GM12872 (cell line): ENCODE measurements around the gene PDGFA.

Experiments used
- TF ChIP-seq, protein P1 (sequence below): IDR thresholded peaks from 3 replicates; pipeline ENCODE4 v1.5.1; 2011; ENCODE audit warnings: low read depth, mild to moderate bottlenecking, low read length, moderate library complexity; ENCODE audit not compliant: insufficient read depth

The PDGFA gene

DNA sequence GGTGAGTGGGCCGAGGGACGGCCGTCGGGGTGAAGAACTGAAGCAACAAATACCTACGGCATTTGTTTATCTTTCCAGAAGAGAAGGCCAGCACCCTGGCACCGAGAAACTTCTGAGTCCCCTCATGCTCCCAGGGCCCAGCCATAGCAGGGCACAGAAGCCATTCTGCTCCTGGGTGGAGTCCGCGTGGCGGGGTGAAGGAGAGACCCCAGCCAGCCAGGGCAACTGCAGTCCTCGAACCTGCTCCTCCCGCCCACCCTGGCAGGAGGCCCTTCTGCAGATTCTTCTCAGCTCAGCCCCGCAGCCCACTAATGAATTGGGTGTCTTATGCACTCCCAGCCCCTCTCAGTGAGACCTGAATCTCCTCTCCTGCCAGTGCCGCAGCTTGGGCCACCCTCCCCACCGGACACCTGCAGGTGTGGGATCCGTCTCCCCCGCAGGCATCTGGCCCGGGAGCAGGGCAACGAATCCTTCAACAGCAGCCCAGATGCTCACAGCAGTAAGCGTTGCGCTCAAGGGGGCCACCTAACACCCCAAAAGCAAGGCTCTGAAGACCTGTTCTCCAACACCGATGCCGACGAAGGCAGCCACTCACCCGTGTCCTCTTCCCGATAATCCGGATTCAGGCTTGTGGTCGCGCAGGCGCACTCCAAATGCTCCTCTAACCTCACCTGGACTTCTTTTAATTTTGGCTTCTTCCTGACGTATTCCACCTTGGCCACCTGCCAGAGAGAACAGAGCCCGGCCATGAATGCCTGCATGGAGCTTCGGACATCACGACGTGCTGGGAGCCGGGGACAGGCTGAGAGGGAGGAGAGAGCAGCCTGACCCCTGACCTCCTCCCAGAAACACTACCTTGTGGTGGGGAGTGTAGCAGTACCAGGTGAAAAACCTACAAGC lies 18.9 kb downstream of the PDGFA start:
- TF ChIP-seq, protein P1, sequence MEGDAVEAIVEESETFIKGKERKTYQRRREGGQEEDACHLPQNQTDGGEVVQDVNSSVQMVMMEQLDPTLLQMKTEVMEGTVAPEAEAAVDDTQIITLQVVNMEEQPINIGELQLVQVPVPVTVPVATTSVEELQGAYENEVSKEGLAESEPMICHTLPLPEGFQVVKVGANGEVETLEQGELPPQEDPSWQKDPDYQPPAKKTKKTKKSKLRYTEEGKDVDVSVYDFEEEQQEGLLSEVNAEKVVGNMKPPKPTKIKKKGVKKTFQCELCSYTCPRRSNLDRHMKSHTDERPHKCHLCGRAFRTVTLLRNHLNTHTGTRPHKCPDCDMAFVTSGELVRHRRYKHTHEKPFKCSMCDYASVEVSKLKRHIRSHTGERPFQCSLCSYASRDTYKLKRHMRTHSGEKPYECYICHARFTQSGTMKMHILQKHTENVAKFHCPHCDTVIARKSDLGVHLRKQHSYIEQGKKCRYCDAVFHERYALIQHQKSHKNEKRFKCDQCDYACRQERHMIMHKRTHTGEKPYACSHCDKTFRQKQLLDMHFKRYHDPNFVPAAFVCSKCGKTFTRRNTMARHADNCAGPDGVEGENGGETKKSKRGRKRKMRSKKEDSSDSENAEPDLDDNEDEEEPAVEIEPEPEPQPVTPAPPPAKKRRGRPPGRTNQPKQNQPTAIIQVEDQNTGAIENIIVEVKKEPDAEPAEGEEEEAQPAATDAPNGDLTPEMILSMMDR: no peak

DNA sequence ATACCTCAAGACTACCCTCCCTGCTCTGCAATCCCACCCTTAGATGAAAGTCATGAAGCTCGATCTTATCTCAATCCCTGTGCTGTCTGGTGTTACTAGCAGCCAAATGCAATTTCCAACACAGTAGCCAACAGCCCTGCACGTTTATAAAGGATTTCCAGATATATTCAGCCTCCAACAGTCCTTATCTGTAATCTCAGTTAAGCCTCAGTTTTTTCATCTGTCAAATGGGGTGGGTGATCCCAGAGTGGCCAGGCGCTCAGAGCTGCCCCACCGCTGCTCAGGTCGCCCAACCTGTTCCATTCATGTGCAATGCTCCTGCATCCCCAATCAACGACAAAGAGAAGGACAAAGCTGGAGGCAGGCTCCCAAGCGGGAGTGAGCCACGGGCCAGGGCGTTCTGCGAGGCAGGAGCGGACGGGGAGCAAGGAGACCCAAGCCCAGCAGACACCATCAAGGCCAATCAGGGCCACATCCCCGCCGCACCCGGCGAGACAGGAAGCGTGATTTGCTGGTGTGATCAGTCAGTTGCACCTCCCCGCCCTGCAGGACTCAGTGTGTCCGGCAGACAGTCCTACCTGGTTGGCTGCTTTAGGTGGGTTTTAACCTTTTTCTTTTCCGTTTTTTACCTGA lies 19.7 kb downstream of the PDGFA start:
- TF ChIP-seq, protein P1: no peak

DNA sequence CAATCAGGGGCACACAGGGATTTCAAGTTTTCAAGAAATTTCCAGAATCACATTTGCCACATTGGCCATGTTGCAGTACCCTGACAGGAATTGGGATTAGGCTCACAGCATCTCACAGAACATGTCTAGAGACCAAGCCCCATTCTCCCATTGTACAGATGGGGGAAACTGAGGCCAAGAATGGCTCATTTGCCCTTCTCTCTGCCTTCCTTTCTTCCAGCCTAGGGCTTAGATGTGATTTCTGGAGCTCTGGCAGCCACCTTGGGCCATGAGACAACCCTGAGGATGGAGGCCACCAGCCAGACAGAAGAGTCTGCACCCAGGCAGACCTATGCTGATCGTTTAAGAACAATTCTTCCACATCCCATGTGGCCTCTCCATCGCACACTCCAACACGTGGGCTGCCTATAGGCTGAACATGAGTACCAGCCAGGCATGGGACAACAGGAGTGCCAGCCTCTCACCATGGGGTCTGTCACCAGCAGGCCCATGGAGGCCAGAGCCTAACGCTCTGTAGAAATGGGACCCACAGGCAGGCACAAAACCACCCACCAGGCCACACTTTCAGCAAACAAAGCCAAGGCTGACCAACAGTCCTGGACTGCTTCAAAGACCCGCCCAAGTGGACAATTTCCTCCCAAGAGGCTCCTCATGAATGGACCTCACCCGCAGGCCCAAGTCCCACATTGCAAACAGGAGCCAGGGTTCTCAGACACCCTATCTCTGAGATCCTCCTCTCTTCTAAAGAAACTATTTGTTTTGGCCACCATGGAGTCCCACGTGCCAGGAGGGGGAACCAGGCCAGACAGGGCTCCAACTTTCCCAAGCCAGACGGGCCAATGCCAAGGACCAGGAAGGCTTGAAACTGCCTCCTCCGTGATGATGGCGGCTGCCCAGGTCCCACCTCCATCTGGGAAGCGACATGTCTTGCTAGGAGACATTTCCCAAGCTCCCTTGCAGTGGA lies 20.7 kb downstream of the PDGFA start:
- TF ChIP-seq, protein P1: no peak

DNA sequence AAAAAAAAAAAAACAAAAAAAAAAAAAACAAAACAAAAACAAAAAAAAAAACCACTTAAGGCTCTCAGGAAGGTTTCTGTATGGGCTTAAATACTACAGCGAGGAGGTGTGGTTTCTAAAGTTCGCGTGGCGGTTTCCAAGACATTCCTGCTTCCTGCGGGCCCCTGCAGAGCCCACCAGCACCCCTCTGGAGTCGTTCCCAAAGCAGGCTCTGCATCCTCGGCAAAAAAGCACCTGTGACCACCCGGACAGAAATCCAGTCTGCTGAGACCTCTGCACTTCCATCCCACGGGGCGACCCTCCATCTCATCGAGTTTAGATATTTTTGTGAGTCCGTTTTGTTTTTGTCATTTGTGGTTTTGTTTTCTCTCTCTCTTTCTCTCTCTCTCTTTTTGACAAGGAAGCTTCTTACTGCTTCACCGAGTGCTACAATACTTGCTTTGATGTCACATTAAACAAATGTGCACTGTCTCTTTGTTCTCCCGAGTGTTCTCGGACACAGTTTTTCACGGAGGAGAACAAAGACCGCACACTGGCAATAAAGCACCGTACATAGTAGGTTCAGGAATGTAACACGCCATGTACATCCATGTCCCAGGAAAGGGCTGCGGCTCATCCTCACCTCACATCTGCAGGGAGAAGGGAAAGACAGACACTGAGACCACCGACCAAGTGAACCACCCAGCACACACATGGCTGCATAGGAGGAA lies 21.5 kb downstream of the PDGFA start:
- TF ChIP-seq, protein P1: no peak

DNA sequence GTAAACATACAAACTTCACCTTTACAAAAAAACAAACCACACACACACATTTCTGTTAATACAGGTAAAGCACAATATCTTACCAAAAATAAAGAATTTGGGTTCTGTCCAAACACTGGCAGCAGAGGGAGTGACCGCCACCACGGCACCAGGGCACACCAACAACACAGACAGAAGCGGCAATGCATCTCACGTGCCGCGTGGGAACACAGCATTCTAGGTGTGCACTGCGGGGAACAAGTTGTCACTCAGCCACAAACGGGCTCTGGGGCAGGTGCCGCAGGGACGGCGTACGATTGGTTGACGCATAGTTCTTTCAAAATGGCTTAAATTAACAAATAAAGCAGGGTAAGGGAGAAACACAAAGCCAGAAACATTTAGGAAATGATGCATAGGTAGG lies 22.3 kb downstream of the PDGFA start:
- TF ChIP-seq, protein P1: no peak

DNA sequence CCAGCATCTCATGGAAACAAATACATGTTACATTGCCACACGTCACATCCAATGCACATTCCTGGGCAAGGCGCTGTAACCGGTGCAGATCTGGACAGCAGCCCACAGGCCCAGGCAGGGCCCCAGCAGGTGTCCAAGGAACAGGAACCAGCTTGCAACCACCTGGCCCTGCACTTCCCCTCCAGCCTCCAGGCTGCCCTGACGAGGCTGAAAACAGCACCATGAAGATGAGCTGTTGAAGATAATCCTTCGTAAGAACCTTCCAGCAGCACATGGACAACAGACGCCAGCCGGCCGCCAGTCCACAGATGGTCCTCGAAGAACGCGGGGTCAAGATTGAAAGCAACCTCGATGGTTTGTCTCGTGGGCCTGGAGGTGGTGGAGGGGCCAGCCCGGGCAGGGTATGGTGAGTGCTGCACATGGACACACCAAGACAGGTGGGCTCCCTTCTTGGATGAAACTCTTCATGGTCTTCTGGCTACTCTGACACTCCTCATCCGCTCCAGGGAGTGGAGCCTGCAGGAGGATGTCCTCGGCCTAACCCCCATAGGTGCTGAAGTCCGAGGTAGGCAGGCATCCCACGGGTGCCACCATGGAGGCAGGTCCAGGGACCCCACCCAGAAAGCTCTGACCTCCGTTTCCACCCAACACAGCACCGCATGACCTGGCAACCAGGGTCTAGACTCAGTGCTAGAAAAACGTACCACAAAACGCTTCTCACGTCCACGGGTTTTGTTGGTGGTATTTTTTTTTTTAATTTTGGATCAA lies 22.9 kb downstream of the PDGFA start:
- TF ChIP-seq, protein P1: no peak
